Fibroblast of villous mesenchyme (primary cell): ENCODE data around the gene CSNK1A1L. TPM values are rescaled to one million over a fixed set of nuclear protein-coding genes. Genes with fewer than 3 reads are reported as not detected.

Source experiments
- DNase-seq: peaks from one replicate; pipeline ENCODE4 v3.0.0-alpha.2; 2010; ENCODE audit warnings: low read depth
- H3K4me3 ChIP-seq: 2 replicates; pipeline ENCODE4 v1.5.1; 2011; ENCODE audit warnings: low read depth, mild to moderate bottlenecking, low read length
- total RNA-seq: library from RNA; depleted of rRNA; stranded (reverse); fragments of >200 nt; gene quantifications from 2 replicates; pipeline ENCODE4 v1.2.3, GENCODE V29; 2012
- TF ChIP-seq, protein P1 (sequence below): IDR thresholded peaks from 2 replicates; pipeline ENCODE4 v1.5.1; 2012; ENCODE audit warnings: low read depth, mild to moderate bottlenecking, low read length; ENCODE audit not compliant: insufficient read depth

The CSNK1A1L gene
- total RNA-seq, 1 donor: not detected

DNA sequence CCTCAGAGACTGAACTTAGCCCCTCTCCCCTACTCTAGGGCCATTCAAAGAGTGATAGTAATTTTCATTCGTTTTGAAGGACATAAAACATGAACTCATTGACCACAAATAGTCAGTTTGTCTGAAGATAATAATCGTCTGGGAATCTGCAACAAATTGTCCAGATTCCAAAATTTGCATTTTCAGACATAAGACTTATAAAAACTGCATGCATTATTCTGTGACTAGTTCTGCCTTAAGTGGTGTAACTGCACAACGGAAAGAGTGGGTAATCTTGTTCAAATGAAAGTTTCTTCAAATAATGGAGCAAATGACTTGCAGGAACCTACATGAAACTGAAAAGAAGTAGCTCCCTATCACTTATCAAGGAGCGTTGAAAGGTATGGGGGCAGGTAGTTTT, 8.4 kb downstream of the CSNK1A1L start:
- no peak overlapping the region for H3K4me3 ChIP-seq
- DNase-seq: no peak
- TF ChIP-seq, protein P1, sequence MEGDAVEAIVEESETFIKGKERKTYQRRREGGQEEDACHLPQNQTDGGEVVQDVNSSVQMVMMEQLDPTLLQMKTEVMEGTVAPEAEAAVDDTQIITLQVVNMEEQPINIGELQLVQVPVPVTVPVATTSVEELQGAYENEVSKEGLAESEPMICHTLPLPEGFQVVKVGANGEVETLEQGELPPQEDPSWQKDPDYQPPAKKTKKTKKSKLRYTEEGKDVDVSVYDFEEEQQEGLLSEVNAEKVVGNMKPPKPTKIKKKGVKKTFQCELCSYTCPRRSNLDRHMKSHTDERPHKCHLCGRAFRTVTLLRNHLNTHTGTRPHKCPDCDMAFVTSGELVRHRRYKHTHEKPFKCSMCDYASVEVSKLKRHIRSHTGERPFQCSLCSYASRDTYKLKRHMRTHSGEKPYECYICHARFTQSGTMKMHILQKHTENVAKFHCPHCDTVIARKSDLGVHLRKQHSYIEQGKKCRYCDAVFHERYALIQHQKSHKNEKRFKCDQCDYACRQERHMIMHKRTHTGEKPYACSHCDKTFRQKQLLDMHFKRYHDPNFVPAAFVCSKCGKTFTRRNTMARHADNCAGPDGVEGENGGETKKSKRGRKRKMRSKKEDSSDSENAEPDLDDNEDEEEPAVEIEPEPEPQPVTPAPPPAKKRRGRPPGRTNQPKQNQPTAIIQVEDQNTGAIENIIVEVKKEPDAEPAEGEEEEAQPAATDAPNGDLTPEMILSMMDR: no peak

DNA sequence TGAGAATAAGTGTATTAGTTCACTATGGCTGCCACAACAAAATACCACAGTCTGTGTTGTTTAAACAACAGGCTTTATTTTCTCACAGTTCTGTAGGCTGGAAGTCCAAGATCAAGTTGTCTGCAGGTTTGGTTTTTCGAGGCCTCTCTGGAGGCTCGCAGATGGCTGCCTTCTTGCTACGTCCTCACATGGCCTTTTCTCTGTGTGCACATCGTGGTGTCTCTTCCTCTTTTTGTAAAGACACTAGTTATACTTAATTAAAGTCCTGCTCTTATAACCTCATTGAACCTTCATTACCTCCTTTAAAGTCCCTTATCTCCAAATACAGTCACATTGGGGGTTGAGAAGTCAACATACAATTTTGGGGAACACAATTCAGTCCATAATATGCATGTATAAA, 10.6 kb downstream of the CSNK1A1L start:
- no peak for DNase-seq
- no peak overlapping the region for H3K4me3 ChIP-seq
- TF ChIP-seq, protein P1: no peak

DNA sequence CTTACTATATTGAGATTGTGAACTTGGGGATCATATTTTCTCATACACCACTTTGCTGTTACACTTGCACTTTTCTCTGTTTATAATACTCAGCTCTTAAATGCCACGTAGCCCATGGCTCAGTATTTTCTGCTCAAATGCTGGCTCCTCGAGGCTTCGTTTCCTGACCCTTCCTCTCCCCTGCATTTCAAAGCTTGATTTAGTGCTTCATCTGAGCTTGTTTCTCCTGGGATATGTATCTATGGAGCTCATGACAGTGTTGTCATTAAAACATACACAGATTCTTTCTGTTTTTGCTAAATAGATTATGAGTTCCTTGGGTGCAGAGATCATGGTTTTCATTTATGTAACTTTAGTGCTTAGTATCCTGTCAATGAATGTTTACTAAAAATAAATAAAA, 11.4 kb downstream of the CSNK1A1L start:
- DNase-seq: no peak
- TF ChIP-seq, protein P1: no peak
- H3K4me3 ChIP-seq: no peak overlapping the region

DNA sequence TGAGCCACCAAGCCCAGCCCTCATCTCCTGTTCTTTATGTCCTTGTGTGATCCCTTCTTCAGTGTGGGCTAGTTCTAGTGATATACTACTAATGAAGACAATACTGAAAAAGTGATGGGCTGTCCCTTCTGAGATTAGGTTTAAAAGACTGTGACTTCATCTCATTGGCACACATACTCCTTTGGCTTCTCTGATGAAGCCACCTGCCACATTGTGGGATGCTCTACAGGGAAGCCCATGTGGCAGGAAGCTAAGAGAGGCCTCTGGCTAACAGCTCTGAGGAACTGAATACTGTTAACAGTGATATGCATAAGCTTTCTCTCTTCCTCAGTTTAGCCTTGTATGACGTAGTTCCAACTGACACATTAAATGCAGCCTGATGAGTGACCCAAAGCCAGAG, 13.6 kb downstream of the CSNK1A1L start:
- no peak overlapping the region for H3K4me3 ChIP-seq
- no peak for DNase-seq
- TF ChIP-seq, protein P1: no peak

DNA sequence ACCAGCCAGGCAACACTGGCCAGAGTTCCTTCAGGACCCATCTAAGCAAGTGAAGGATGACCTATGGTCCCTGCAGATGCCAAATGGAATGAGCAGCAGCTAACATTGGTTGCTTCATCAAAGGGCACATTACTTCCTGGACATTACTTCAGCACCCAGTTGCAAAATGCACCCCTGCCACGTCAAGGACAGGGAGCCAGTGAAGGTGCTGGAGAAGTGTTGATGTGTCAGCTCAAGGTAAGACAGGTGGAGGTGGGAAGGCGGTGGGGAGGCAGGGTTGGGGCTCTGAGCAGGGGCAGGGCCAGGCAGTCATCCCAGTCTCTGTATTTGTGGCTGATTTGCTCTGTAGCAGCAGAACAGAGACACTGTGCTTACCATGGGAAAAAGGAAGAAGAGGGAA, 14.6 kb downstream of the CSNK1A1L start:
- TF ChIP-seq, protein P1: no peak
- DNase-seq: no peak
- no peak overlapping the region for H3K4me3 ChIP-seq

DNA sequence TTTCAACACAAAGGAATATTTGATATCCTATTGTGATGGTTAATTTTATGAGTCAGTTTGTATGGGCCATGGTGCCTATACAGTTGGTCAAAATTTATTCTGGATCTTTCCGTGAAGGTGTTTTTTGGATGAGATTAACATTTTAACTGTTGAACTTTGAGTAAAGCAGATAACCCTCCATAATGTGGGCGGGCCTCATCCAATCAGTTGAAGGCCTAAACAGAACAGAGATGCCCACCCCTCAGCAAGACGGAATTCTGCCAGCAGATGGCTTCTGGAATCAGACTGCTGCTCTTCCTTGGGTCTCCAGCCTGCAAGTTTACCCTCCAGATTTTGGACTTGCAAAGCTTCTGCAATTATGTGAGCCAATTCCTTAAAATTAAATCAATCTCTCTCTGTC, 16.0 kb downstream of the CSNK1A1L start:
- H3K4me3 ChIP-seq: no peak overlapping the region
- DNase-seq: no peak
- TF ChIP-seq, protein P1: no peak

DNA sequence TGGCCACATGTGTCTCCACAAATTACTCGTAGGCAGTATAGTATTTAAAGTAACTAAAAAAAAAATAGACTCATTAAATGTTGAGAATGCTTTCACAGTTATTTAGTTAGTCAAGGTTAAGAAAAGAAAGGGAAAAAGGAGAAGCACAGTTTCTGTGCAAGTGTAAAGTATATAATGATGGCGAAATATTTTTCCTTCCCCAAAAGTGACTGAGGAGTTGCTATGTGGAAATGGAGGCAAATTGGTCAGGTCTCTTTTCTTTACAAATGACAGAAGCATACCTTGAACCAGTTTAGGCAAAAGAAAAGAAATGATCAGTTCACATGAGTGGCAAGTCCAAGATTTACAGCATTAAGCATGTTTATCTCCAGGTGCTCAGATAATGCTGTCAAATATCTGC, 18.0 kb downstream of the CSNK1A1L start:
- TF ChIP-seq, protein P1: no peak
- H3K4me3 ChIP-seq: no peak overlapping the region

More for the DNA sequence above, 18.0 kb downstream of the CSNK1A1L start:
- no peak for DNase-seq
